ENCODE results near the gene MAF.

The MAF gene

GRCh38 chr16:79576602-79577001 is 23.9 kb downstream of the MAF start:
- Histone ChIP-seq H3K27me3 (no peaks in the 10 kb centered on the region), H3K4me3 (ENCODE audit: low read depth, low read length) (no peak overlapping the region), H3K9me3 (no peaks in the 10 kb centered on the region), H3K36me3 (no peaks in the 10 kb centered on the region), H3K4me1 (no peaks in the 10 kb centered on the region)
- no peak for TF ChIP-seq CTCF (IDR thresholded peaks at IDR 0.05; ENCODE audit: low read depth, low read length)
- no peak for DNase-seq

GRCh38 chr16:79573884-79574283 is 26.7 kb downstream of the MAF start:
- TF ChIP-seq CTCF (IDR thresholded peaks at IDR 0.05; ENCODE audit: low read depth, low read length): no peak
- Histone ChIP-seq H3K9me3 (no peaks in the 10 kb centered on the region), H3K4me1 (no peaks in the 10 kb centered on the region), H3K36me3 (no peaks in the 10 kb centered on the region), H3K27me3 (no peaks in the 10 kb centered on the region), H3K4me3 (ENCODE audit: low read depth, low read length) (no peak overlapping the region)
- DNase-seq: no peak

- Histone ChIP-seq H3K9me3 (no peaks in the 10 kb centered on the region), H3K4me1 (no peaks in the 10 kb centered on the region), H3K36me3 (no peaks in the 10 kb centered on the region), H3K4me3 (ENCODE audit: low read depth, low read length) (no peak overlapping the region), H3K27me3 (no peaks in the 10 kb centered on the region)
- no peak for TF ChIP-seq CTCF (IDR thresholded peaks at IDR 0.05; ENCODE audit: low read depth, low read length)
- DNase-seq: no peak
These were observed 27.5 kb downstream of the MAF start for GRCh38 chr16:79573071-79573470.

GRCh38 chr16:79571903-79572535 is 28.5 kb downstream of the MAF start:
- Histone ChIP-seq H3K4me1 (no peaks in the 10 kb centered on the region), H3K27me3 (no peaks in the 10 kb centered on the region), H3K36me3 (no peaks in the 10 kb centered on the region), H3K9me3 (no peaks in the 10 kb centered on the region; the same call in 1 of the 2 replicates), H3K4me3 (ENCODE audit: low read depth, low read length) (no peak overlapping the region)
- no peak for DNase-seq
- no peak for TF ChIP-seq CTCF (IDR thresholded peaks at IDR 0.05; ENCODE audit: low read depth, low read length)

GRCh38 chr16:79571065-79571902 is 29.3 kb downstream of the MAF start:
- DNase-seq: no peak
- Histone ChIP-seq H3K36me3 (no peaks in the 10 kb centered on the region), H3K4me1 (no peaks in the 10 kb centered on the region), H3K9me3 (no peaks in the 10 kb centered on the region; the same call in 1 of the 2 replicates), H3K4me3 (ENCODE audit: low read depth, low read length) (no peak overlapping the region), H3K27me3 (no peaks in the 10 kb centered on the region)
- TF ChIP-seq CTCF (IDR thresholded peaks at IDR 0.05; ENCODE audit: low read depth, low read length): no peak

GRCh38 chr16:79564671-79565107 is 35.8 kb downstream of the MAF start:
- no peak for TF ChIP-seq CTCF (IDR thresholded peaks at IDR 0.05; ENCODE audit: low read depth, low read length)
- H3K4me1 ChIP-seq: no peaks in the 10 kb centered on the region
- no peak for DNase-seq
- H3K4me3 ChIP-seq (ENCODE audit: low read depth, low read length): no peak overlapping the region
- H3K27me3 ChIP-seq: no peaks in the 10 kb centered on the region
- no peaks in the 10 kb centered on the region for H3K36me3 ChIP-seq
- no peaks in the 10 kb centered on the region; the same call in 1 of the 2 replicates for H3K9me3 ChIP-seq
